ACHN (cell line): ENCODE results near the gene TMEM120A.

Source experiments
- DNase-seq: peaks from one replicate; pipeline ENCODE4 v3.0.0-alpha.2; 2015
- in situ Hi-C: cut with HindIII; loops from 2 replicates; pipeline ENCODE4 v1.10.0; 2017; ENCODE audit warnings: low sequenced_read_pairs, low pct_ligation_motif_present, low pct_unique_long_range_greater_than_20kb

Gene TMEM120A

DNA sequence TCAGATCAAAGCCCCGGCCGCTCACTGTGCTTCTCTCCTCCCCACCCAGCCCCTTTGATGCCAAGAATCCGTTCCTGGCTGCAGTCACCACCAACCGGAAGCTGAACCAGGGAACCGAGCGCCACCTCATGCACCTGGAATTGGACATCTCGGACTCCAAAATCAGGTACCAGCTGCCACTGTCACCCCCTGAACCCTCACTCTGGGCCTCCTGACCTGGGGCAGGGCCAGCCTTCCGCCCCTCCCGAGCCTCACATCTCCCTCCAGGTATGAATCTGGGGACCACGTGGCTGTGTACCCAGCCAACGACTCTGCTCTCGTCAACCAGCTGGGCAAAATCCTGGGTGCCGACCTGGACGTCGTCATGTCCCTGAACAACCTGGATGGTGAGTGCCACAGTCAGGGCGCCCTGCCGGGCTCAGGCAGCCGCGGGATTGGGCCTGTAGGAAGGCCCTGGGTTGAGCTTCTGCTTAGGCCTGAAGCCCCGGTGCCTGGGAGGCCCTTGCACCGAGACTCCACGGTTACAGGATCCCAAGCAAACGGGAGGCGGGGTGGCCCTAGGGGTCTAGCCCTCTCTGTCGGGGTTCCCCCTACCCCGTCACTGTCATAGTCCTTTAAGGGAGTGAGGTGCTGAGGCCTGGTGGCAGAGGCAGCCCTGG lies 10.8 kb downstream of the TMEM120A start:
- in situ Hi-C loops, result no loop called here
- DNase-seq, result no peak

DNA sequence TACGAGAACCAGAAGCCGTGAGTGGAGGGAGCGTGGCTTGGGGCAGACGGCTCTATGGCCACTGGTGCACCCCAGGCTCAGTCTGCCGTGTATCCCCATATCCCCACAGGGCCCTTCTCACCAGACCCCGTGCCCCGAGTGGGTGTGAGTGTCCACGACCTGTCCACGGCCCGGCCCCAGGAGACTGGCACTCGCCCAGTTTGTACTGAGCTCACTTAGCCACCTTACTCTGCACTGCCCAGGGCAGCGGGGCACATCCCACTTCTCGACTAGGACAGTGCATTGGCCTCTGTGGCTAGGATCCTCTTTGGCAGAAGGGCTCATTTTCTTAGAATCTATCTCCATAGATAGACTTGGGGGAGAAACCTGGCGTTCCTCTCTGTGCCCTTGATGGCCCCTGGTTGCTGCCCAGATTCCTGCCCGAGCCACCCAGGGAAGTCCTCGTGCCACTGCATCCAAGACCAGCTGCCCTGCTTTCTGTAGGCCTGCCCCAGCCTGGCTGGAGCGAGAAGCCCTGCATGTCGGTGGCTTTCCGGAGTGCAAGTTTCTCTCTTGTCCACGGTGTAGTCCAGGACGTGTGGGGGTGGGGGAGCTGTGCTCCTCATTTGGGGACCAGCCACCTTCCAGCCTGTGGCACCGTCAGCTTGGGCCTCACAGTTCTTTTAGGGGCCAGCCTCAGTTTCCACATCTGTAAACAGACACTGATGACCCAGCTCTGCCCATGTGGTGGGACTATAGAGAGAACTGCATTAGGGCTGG lies 11.9 kb downstream of the TMEM120A start:
- DNase-seq, result no peak
- in situ Hi-C loops, result no loop called here

DNA sequence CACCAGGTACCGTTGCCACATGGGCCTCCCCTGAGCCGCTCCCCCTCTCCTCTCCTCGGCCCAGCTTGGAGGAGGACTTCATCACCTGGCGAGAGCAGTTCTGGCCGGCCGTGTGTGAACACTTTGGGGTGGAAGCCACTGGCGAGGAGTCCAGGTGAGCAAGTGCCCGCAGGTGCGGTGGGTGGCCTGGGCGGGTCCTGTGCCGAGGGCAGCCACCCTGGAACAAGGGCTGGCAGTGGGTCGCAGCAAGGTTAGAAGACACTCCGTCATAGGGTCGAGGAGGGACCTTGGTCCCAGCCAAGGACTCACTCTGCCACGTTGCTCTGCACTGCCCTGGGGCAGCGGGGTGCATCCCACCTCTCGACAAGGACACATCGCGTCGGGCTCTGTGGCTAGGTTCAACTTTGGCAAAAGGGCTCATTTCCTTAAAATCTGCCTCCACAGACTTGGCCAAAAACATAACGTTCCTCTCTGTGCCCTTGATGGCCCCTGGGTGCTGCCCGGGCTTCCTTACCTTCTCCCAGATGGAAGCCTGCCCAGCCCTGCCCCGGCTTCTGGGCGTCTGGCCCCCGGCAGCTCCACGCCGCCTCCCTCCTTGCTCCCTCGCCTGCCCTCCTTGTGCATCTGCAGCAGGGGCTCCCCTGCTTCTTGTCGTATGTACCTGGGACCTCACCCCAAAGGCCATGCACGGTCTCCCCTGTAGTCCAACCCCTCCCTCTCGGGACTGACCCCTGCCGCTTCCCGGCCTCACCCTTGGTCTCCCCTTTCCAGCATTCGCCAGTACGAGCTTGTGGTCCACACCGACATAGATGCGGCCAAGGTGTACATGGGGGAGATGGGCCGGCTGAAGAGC lies 12.7 kb downstream of the TMEM120A start:
- DNase-seq, result no peak
- in situ Hi-C loops, result no loop called here

DNA sequence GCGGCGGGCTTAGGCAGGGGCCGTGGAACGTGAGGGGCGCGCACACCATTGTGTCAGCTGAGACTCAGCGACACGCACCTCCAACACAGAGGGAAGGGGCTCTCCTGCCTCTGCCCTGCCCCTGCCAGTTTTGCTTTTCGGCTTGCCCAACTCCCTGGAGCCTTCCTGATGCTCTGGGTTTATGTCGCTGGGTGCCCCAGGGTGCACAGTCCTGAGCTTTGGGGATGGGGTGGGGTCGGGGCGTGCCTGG lies 13.3 kb downstream of the TMEM120A start:
- in situ Hi-C loops, result no loop called here
- DNase-seq, result no peak

DNA sequence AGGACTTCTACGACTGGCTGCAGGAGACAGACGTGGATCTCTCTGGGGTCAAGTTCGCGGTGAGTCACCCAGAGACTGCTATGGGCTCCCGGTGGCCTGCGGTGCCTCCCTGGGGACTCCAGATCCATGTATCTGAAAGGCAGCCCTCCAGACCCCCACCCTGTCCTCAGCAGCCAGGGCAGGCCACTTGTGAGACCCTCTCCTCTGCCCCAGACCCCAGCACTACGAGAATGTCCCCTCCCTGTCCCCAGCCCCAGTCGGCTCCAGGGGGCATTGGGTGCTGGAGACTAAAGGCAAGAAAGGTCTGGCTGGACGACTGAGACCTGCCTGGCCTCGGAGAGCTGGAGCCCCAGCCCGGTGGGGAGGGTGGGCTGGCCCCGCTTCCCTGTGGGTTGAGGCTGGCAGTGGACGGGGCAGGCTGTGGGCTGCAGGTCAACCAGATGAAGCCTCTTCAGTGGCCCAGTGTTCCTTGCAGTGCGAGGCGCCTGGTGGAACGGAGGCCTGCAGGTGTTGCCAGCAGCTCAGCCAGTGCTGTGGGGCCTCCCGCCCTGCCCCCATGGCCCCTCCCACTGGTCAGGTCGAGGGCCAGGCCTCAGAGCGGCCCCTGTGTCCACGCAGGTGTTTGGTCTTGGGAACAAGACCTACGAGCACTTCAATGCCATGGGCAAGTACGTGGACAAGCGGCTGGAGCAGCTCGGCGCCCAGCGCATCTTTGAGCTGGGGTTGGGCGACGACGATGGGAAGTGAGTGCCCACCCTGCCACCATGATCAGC lies 13.8 kb downstream of the TMEM120A start:
- in situ Hi-C loops, result no loop called here
- no peak for DNase-seq

DNA sequence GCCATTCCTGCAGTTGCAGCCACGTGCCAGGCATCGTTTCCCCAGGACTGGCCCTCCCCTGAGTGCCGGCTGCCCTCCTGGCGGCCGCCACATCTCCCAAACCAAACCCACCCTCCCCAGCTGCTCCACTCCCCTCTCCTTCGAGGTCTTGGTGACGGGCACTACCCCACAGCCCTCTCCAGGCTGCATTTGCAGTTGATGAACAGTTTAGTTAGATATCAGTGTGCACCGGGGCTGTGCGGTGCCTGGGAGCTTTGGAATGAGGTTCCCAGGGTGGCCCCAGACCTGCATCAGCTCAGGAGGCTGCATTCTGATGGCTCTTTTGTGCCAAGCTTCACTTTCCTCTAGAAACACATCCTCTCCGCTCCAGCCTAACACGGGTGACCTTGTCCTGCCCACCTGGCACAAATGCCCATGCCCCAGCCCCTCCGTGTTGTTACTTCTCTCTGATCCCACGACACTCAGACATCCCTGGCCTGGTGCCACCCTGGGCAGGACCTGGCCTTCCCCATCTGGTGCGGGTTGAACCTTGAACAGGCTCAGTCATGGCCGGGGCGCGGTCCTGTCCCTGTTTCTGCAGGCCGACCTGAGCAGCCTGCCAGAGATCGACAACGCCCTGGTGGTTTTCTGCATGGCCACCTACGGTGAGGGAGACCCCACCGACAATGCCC lies 14.5 kb downstream of the TMEM120A start:
- DNase-seq, result no peak
- in situ Hi-C loops, result no loop called here

DNA sequence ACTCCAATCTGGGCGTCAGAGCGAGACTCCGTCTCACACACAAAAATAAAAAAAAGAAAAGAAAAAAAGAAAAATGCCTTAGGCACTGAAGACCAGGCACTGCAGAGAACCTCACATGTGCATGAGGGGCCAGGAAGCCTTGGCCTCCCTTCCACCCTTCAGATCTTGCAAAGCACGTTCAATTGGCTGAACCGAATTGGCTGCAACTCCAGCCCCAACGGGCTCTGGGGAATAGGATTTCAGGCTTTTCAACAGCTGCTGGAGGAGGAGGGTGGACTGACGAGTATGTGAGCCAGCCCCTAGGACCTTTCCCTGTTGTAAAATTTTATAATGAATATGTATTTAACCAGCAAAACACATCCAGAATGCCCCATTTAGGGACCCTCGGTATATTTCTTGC lies 16.7 kb downstream of the TMEM120A start:
- in situ Hi-C loops, result no loop called here
- no peak for DNase-seq

DNA sequence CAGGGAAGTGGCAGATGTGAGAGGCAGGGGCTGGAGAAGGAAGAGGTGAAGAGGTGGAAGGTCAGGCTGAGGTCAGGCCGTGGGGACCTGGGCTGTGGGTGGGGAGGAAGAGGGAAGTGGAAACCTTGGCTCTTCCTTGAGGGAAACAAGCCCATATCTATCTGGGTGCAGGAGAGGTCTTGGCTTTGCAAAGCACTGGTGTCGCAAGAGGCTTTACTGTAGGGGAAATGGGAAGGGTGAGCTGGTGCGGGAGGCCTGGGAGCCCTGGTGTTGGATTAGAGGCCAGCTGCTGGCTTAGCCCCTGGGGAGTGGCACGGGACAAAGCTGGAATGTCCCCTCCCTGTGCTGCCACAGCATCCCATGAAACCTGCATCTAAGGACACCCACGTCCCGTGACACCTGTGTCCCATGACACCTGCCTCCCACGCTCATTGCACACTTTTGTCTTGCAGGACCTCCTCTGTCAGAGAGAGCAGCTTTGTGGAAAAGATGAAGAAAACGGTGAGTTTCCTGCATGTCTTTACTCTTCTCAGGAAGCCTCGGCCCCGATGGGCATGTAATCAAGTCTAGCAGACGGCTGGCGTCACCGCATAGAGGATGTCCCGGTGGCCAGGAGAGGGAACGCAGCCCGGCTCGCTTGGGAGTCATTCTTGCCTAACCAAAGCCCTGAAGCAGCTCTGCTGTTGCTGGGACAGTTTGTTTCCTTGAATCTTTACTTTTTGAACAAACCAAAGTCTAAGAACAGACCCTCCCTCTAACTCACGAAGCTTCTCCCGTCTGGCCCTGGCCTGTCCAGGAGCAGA lies 22.2 kb downstream of the TMEM120A start:
- in situ Hi-C loops, result no loop called here
- no peak for DNase-seq

DNA sequence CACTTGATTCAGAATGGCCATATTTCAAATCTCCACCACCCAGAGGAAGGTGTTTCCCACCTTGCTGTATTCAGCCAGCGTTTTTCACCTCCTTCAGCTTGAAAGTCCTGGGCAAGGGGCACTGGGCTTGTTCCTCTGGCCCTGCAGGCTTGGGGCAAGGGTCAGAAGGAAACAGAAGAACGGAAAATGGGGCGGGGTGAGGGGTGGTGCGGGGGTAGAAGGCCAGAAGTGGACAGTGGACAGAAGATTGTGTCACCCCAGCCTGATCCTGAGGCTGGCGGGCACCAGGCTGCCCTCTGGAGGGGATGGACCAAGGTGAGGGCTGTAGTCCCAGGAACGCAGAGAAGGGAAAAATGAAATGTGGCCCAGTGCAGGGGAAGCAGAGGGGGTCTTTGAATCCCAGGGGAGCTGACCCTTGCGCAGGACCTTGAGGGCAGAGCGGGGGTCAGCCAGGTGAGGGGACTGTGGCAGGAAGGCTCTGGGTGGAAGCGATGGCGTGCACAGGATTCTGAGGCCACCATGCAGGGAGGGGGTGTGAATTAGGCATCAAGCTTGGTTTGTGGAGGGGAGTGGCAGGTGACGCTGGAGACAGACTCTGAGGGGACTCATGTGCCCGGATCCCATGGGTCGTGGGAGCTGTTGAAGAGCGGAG lies 23.0 kb downstream of the TMEM120A start:
- in situ Hi-C loops, result no loop called here
- no peak for DNase-seq

DNA sequence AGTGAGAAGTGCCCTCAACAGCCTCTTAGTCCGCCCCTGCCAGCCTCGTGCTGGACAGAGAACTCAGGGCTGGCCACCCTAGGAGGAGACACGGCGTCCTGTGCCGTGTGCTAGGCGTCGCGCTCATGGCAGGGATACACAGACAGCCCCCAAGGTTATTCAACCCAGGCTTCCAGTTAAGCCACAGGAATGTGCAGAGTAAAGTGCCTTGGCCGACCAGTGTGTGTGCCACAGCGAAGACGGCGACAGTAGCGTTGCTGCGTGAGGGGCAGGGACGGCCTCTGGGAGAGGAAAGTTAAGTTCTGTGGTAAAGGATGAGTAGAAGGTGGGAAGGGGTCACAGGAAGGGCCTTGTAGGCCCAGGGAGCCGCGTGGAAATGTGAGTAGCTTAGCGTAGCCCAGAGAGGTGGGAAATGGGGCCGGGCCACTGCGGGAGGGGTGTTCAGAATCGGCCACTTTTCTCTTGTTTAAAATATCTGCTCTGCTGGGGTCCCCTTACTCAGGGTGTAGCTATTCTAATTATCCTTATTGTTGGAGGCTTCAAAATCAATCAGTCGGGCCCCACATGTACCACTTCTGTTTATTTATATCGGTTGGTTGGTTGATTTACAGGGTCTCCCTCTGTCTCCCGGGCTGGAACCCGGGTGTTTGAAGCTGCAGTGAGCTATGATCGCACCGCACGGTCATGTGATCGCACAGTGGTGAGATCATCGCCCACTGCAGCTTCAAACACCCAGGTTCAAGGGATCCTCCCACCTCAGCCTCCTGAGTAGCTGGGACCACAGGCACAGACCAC lies 24.5 kb downstream of the TMEM120A start:
- DNase-seq, result no peak
- in situ Hi-C loops, result no loop called here

DNA sequence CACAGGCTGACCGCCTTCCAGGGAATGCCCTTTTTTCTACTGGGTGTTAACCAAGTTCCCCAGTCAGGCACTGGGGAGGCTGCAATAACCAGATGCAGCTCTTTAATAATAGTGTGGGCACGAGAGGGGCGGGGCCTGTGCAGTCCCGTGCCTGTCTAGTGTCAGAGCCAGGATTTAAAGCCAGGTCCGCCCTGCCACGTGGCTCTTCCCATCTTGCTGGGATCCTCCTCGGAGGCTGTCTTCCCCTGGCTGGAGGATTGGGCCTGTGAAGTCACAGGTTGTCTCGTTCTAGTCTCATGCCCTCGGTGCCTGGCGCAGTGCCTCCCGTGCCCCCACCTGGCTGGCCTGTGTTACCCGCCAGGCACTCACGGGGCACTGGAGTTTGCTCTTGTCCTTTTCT lies 25.2 kb downstream of the TMEM120A start:
- DNase-seq, result no peak
- in situ Hi-C loops, result no loop called here

DNA sequence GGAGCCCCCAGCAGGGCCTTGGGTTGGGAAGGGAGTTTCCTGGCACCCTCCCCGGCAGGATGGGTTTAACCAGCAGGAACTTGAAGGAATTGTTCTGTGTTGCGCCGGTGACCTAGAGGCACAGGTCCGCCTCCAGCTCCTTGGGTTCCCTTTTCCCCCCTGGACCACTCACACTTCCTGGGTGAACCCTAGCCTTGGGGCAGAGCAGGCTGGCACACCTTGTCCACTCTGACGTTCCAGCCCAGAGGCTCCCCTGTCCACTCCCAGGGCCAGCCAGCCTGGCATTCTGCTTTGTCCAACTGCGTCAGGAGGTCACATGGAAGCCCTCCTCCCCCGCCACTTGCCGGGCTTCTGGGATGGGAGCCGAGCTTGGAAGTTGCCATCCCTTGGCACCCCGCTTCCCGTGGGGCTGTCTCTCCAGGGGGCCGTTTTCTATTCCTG lies 25.8 kb downstream of the TMEM120A start:
- no peak for DNase-seq
- in situ Hi-C loops, result no loop called here

DNA sequence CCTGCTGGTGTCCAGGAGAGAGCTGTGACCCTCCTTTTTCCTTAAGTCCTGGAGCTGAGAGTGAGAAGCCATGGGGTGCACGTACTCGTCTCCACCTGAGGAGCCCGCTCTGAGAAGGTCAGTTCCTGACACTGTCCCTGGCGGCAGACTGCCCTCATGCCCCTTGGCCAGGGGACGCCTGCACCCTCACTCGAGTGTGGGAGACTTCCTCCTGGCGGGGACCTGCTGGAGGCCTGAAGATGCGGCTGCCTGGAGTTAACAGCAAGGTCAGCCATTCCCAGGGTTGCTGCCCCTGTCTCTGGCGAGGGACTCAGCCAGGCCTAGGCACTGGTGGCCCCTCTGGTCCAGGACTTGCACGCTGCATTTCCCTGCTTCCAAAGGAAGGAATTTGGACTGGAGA lies 26.4 kb downstream of the TMEM120A start:
- in situ Hi-C loops, result no loop called here
- no peak for DNase-seq

DNA sequence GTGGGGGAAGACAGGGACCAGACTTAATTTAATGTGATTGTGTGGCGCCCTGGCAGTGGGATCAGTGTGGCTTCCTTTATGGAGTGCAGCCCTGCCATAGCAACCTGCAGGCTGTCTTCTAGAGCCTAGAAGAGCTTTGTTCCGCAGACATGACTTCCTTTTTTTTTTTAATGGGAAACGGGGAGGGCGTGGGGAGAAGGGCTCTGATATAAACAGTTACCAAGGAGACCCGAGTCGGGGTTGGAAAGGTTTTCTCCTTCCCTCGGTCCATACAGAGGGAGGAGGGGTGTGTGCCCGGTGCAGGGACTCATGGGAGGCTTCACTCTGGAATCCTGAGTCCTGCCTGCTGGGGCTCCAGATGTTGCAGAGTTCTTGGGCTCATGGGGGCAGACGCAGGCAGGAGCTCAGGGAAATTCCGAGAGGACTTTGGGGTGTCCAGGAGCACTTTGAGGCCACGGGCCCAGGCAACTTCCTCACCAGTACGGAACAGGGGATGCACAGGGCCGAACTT lies 26.9 kb downstream of the TMEM120A start:
- in situ Hi-C loops, result no loop called here
- no peak for DNase-seq

DNA sequence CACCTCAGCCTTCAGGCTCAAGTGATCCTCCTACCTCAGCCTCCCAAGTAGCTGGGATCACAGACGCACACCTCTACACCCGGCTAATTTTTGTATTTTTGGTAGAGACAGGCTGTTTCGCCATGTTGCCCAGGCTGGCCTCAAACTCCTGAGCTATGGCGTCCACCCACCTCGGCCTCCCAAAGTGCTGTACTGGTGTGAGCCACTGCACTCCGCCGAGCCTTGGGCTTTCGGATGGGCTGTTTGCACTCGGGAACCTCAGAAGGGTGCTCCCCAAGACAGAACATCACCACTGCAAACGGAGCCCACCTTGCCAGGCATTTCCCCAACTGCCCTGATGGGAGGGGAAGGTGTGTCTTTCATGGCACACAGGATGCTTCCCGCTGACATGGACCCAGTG lies 27.3 kb downstream of the TMEM120A start:
- no peak for DNase-seq
- in situ Hi-C loops, result no loop called here

DNA sequence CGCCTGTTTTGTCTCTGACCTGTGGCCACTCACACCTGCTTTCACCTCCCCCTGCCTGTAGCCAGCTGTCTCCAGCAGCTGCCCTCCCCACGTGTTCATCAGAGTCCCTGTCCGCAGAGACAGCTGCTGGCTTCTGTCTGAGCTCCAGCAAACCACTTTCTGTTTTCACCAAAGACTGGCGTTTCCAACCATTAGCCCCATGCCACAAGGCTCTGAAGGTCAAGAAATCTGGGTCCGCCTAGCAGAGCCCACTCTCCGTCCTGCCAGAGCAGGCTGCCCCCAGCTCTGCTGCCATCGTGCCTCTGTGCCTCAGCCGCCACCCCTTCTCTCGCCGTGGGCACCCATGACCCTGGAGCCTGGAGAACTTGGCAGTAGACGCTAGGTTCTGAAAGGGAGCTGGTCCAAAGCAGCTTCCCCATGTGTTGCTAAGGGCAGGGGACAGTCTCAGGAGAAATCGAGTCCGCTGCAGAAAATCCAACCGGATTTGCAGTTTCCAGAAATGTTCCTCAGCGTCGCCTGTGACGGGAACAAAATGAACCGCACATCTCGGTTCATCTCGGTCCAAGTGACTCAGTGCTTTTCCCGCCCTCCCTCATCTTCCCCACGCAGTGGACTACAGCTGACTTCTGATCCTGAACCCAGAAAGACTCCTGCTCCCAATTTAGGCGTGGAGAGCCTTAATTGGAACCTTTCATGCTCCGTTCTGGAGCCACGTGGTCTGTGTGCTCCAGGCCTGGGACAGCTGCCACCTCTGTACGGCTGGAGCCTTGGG lies 28.0 kb downstream of the TMEM120A start:
- in situ Hi-C loops, result no loop called here
- DNase-seq, result no peak
